ENCODE data around the gene PDHA1. TPM values are rescaled to one million over a fixed set of nuclear protein-coding genes. Genes with fewer than 3 reads are reported as not detected.

Gene PDHA1
- total and polyA plus RNA-seq, 9 of the 15 experiments (the other 6 are each of a cell fraction or from before 2014, with no cell fraction given): 352 to 882 (median 446) TPM

DNA sequence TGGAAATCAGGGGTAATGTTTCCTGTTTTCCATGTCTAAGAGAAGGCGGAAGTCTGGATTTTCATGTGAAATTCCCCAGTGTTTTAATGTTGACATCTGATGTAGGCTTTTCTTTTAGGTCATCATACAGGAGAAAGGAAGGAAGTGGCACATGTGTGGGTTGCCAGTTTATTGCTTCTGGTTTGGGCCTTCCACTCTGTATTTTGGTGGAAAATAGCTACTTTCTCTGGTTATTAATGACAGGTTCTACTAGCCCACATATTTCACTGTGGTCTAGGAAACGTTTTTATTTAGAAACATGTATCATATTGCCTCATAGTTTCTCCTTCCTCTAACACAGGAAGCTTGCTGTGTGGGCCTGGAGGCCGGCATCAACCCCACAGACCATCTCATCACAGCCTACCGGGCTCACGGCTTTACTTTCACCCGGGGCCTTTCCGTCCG lies 7.2 kb downstream of the PDHA1 start:
- no peak for DNase-seq (ENCODE audit: extremely low read depth in 1 of 4, low spot score in 3 of 4)
- no peak overlapping the region for H3K27ac ChIP-seq (ENCODE audit: extremely low read depth, low read depth, low read length)
- intact Hi-C loops (cut with micrococcal nuclease): no loop called here
- no peak overlapping the region for H3K4me3 ChIP-seq
- peaks cover 30% of the 10 kb centered on the region for H3K79me2 ChIP-seq (ENCODE audit: control insufficient read depth, insufficient read depth, low read length)
- no peaks in the 10 kb centered on the region for H3K9me3 ChIP-seq (replicated peaks; ENCODE audit: control insufficient read depth, insufficient read depth, low read depth, low read length)
- H3K4me2 ChIP-seq (ENCODE audit: insufficient read depth, low read length): no peak overlapping the region
- no peak for ATAC-seq
- no TSS peak for BruUV-seq (replicated peaks)
- ChIA-PET POLR2A (interaction anchor here (0.6 kb wide), 1 partner anchor 8 kb away, joined by 3 read pairs; no protein-coding TSS in a partner anchor), CTCF (ENCODE audit: low intra/inter-chr PET ratio) (no interaction called here)
- H3K4me1 ChIP-seq (replicated peaks in 1 of 2; ENCODE audit: control insufficient read depth in 2 of 2, insufficient read depth in 2 of 2, low read length in 2 of 2): peaks cover 1 to 4% of the 10 kb centered on the region in 2 experiments; a peak in 2 of 5 replicates
- no peak overlapping the region for H3K9ac ChIP-seq (ENCODE audit: insufficient read depth in 1 of 2, low read depth in 2 of 2, low read length in 2 of 2)
- H3K27me3 ChIP-seq (ENCODE audit: control insufficient read depth in 2 of 2, insufficient read depth in 2 of 2, low read length in 2 of 2): no peaks in the 10 kb centered on the region
- no peak for FAIRE-seq
- no peaks in the 10 kb centered on the region for H3K9me1 ChIP-seq (ENCODE audit: control insufficient read depth, insufficient read depth, low read length)
- WGBS (ENCODE audit: insufficient coverage, low coverage, missing lambda C conversion rate): 88% methylated on average over 7 of the region's 8 CpGs
- no peak overlapping the region for H2AFZ ChIP-seq (ENCODE audit: low read depth, low read length)
- no peak for TF ChIP-seq CSDE1 (IDR thresholded peaks at IDR 0.05)
- no peak for TF ChIP-seq STAT5B (CRISPR knock-in tag; IDR thresholded peaks at IDR 0.05)
- TF ChIP-seq, protein P1, sequence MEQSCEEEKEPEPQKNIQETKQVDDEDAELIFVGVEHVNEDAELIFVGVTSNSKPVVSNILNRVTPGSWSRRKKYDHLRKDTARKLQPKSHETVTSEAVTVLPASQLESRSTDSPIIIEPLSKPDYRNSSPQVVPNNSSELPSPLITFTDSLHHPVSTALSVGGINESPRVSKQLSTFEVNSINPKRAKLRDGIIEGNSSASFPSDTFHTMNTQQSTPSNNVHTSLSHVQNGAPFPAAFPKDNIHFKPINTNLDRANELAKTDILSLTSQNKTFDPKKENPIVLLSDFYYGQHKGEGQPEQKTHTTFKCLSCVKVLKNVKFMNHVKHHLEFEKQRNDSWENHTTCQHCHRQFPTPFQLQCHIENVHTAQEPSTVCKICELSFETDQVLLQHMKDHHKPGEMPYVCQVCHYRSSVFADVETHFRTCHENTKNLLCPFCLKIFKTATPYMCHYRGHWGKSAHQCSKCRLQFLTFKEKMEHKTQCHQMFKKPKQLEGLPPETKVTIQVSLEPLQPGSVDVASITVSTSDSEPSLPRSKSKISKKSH (CRISPR knock-in tag; IDR thresholded peaks at IDR 0.05): no peak
- TF ChIP-seq RFX7 (CRISPR knock-in tag; IDR thresholded peaks at IDR 0.05): no peak
- no peak for TF ChIP-seq ZEB2 (IDR thresholded peaks at IDR 0.05)
- no peak for TF ChIP-seq HDGF (IDR thresholded peaks at IDR 0.05)
- TF ChIP-seq, protein P2, sequence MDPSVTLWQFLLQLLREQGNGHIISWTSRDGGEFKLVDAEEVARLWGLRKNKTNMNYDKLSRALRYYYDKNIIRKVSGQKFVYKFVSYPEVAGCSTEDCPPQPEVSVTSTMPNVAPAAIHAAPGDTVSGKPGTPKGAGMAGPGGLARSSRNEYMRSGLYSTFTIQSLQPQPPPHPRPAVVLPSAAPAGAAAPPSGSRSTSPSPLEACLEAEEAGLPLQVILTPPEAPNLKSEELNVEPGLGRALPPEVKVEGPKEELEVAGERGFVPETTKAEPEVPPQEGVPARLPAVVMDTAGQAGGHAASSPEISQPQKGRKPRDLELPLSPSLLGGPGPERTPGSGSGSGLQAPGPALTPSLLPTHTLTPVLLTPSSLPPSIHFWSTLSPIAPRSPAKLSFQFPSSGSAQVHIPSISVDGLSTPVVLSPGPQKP (CRISPR knock-in tag; IDR thresholded peaks at IDR 0.05): no peak
- TF ChIP-seq, protein P3, sequence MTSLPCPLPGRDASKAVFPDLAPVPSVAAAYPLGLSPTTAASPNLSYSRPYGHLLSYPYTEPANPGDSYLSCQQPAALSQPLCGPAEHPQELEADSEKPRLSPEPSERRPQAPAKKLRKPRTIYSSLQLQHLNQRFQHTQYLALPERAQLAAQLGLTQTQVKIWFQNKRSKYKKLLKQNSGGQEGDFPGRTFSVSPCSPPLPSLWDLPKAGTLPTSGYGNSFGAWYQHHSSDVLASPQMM (CRISPR knock-in tag; IDR thresholded peaks at IDR 0.05): no peak
- no peak for TF ChIP-seq SLC30A9 (CRISPR knock-in tag; IDR thresholded peaks at IDR 0.05)
- no peak for TF ChIP-seq CHD1 (IDR thresholded peaks at IDR 0.05; ENCODE audit: low read length)
- TF ChIP-seq HNRNPL (IDR thresholded peaks at IDR 0.05; ENCODE audit: low read depth, low read length): no peak
- TF ChIP-seq ZNF408 (CRISPR knock-in tag; IDR thresholded peaks at IDR 0.05; ENCODE audit: low read depth): no peak
- TF ChIP-seq IRF2 (CRISPR knock-in tag; IDR thresholded peaks at IDR 0.05): no peak
- TF ChIP-seq GATA2 (CRISPR knock-in tag; IDR thresholded peaks at IDR 0.05): no peak
- TF ChIP-seq GABPA (tag; conservative IDR thresholded peaks at IDR 0.05; ENCODE audit: low read depth): no peak
- H4K20me1 ChIP-seq (replicated peaks; ENCODE audit: control insufficient read depth, insufficient read depth, low read length): no peaks in the 10 kb centered on the region; the same call in 1 of the 2 replicates
- in situ Hi-C loops (cut with MboI): no loop called here
- peaks cover 93% of the 10 kb centered on the region for H3K36me3 ChIP-seq (ENCODE audit: control insufficient read depth, insufficient read depth, low read length)

Measured in K562 (cell line).